Uterus (tissue), 2 donors: ENCODE results near the gene AUH.

ENCODE experiments used
- POLR2A ChIP-seq, 2 donors: fragments of 450-650 bp; IDR thresholded peaks; one replicate each; pipeline ENCODE4 v1.6.1; 2016; ENCODE audit warnings: antibody characterized with exemption in 2 of 2, mild to moderate bottlenecking in 1 of 2, moderate library complexity in 1 of 2
- TF ChIP-seq, protein P1 (sequence below), 4 experiments: fragments of 200-600 bp in 2 of 4; fragments of 450-650 bp in 2 of 4; sonication (generic) in 2 of 4; IDR thresholded peaks; one replicate each; pipeline ENCODE4 v1.5.1; 2016 to 2019; ENCODE audit warnings: antibody characterized with exemption in 4 of 4, mild to moderate bottlenecking in 2 of 4, moderate library complexity in 1 of 4

DNA sequence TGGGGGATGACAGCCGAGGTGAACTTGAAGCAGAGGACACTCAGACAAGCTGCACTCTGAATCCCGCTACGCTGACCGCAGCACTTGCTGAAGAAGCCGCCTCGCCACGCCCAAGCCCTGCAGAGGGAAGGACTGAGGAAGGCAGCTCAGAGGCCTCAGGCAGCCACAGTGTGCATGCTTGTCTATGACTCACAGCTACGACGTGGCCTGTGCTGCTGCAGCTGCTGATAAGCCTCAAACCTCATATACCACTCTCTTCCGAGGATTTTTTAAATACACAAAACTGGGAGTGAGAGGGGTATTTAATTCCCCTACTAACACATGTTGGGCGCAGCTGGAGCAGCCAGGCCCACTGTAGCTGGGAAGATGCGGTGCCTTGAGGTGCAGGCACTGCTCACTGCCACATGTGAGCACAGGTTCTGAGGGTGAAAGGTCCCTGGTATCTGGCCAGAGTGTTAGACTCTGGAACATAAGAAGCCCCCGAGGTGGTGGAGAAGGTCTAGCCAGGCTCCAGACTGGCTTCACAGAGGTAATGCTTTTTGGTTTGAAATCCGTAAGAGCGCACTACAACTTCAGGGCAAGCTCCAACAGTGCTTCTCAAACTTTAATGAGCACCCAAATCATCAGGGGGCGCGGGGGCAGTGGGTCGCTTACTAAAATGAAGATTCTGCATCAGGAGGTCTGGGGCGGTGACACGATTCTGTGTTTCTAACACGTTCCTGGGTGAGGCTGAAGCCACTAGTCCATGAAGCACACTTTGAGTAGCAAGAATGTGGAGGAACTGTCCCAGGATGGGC, 196.8 kb downstream of the AUH start:
- TF ChIP-seq, protein P1, sequence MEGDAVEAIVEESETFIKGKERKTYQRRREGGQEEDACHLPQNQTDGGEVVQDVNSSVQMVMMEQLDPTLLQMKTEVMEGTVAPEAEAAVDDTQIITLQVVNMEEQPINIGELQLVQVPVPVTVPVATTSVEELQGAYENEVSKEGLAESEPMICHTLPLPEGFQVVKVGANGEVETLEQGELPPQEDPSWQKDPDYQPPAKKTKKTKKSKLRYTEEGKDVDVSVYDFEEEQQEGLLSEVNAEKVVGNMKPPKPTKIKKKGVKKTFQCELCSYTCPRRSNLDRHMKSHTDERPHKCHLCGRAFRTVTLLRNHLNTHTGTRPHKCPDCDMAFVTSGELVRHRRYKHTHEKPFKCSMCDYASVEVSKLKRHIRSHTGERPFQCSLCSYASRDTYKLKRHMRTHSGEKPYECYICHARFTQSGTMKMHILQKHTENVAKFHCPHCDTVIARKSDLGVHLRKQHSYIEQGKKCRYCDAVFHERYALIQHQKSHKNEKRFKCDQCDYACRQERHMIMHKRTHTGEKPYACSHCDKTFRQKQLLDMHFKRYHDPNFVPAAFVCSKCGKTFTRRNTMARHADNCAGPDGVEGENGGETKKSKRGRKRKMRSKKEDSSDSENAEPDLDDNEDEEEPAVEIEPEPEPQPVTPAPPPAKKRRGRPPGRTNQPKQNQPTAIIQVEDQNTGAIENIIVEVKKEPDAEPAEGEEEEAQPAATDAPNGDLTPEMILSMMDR (IDR thresholded peaks at IDR 0.05), result no peak
- no peak for TF ChIP-seq POLR2A (IDR thresholded peaks at IDR 0.05)
